H9 (cell line): ENCODE data around the gene ABT1. TPM values are rescaled to one million over a fixed set of nuclear protein-coding genes. Genes with fewer than 3 reads are reported as not detected.

Experiments used
- DNase-seq: peaks from one replicate; pipeline ENCODE4 v3.0.0-alpha.2; 2017
- H2AFZ ChIP-seq: one replicate; pipeline ENCODE4 v1.6.1; 2013; ENCODE audit warnings: mild to moderate bottlenecking, low read length, control low read depth, moderate library complexity
- H2AK5ac ChIP-seq: 2 replicates; pipeline ENCODE4 v1.6.1; 2013; ENCODE audit warnings: low read length, control low read depth, mixed read lengths; ENCODE audit not compliant: insufficient read length
- H2BK120ac ChIP-seq: one replicate; pipeline ENCODE4 v1.6.1; 2013; ENCODE audit warnings: low read depth, mild to moderate bottlenecking, low read length, control low read depth, inconsistent platforms; ENCODE audit not compliant: poor library complexity, severe bottlenecking
- H2BK12ac ChIP-seq: 2 replicates; pipeline ENCODE4 v1.6.1; 2013; ENCODE audit warnings: low read length, control low read depth, mixed read lengths, low read depth; ENCODE audit not compliant: insufficient read length
- H2BK15ac ChIP-seq: 2 replicates; pipeline ENCODE4 v1.6.1; 2013; ENCODE audit warnings: low read depth, low read length, control low read depth
- H2BK20ac ChIP-seq: one replicate; pipeline ENCODE4 v1.6.1; 2013; ENCODE audit warnings: low read depth, mild to moderate bottlenecking, low read length, control low read depth, inconsistent platforms; ENCODE audit not compliant: poor library complexity, severe bottlenecking
- H2BK5ac ChIP-seq: 2 replicates; pipeline ENCODE4 v1.6.1; 2013; ENCODE audit warnings: low read length, control low read depth, mixed read lengths; ENCODE audit not compliant: insufficient read length
- H3K14ac ChIP-seq: 2 replicates; pipeline ENCODE4 v1.6.1; 2013; ENCODE audit warnings: low read length, control low read depth; ENCODE audit not compliant: insufficient read depth
- H3K18ac ChIP-seq: 2 replicates; pipeline ENCODE4 v1.6.1; 2013; ENCODE audit warnings: low read depth, mild to moderate bottlenecking, mixed read lengths, low read length, control low read depth; ENCODE audit not compliant: insufficient read length
- H3K23ac ChIP-seq: 2 replicates; pipeline ENCODE4 v1.6.1; 2013; ENCODE audit warnings: low read length, control low read depth, mixed read lengths, low read depth; ENCODE audit not compliant: insufficient read length
- H3K23me2 ChIP-seq: 2 replicates; pipeline ENCODE4 v1.6.1; 2013; ENCODE audit warnings: low read depth, mild to moderate bottlenecking, mixed read lengths, low read length, control low read depth; ENCODE audit not compliant: insufficient read length, poor library complexity, severe bottlenecking
- H3K27ac ChIP-seq: 2 replicates; pipeline ENCODE4 v1.5.1; 2013; ENCODE audit warnings: low read length, control low read depth, mixed read lengths, low read depth; ENCODE audit not compliant: insufficient read length
- H3K27me3 ChIP-seq: 2 replicates; pipeline ENCODE4 v1.6.1; 2013; ENCODE audit warnings: low read length, control low read depth, inconsistent platforms; ENCODE audit not compliant: insufficient read depth
- H3K4ac ChIP-seq: 2 replicates; pipeline ENCODE4 v1.6.1; 2013; ENCODE audit warnings: low read depth, mild to moderate bottlenecking, control low read depth, inconsistent platforms, low read length, moderate library complexity
- H3K4me1 ChIP-seq: 2 replicates; pipeline ENCODE4 v1.6.1; 2013; ENCODE audit warnings: low read length, control low read depth, inconsistent platforms; ENCODE audit not compliant: insufficient read depth
- H3K4me2 ChIP-seq: 2 replicates; pipeline ENCODE4 v1.6.1; 2013; ENCODE audit warnings: low read length, control low read depth, mixed read lengths; ENCODE audit not compliant: insufficient read length, insufficient read depth
- H3K56ac ChIP-seq: 2 replicates; pipeline ENCODE4 v1.6.1; 2013; ENCODE audit warnings: low read depth, mild to moderate bottlenecking, mixed read lengths, low read length, control low read depth; ENCODE audit not compliant: insufficient read length
- H3K79me1 ChIP-seq: 2 replicates; pipeline ENCODE4 v1.6.1; 2013; ENCODE audit warnings: low read depth, mild to moderate bottlenecking, moderate library complexity, low read length, control low read depth, inconsistent platforms; ENCODE audit not compliant: insufficient read depth, poor library complexity, severe bottlenecking
- H3K79me2 ChIP-seq: 2 replicates; pipeline ENCODE4 v1.6.1; 2013; ENCODE audit warnings: low read length, control low read depth, inconsistent platforms; ENCODE audit not compliant: insufficient read depth
- H3K9ac ChIP-seq: 2 replicates; pipeline ENCODE4 v1.6.1; 2013; ENCODE audit warnings: low read length, control low read depth, mixed read lengths; ENCODE audit not compliant: insufficient read length; ENCODE audit errors: extremely low read depth
- H3K9me3 ChIP-seq: one replicate; pipeline ENCODE4 v1.6.1; 2013; ENCODE audit warnings: low read depth, low read length, inconsistent platforms; ENCODE audit not compliant: control insufficient read depth
- H3T11ph ChIP-seq: one replicate; pipeline ENCODE4 v1.6.1; 2013; ENCODE audit warnings: mild to moderate bottlenecking, low read length, control low read depth, inconsistent platforms
- H4K20me1 ChIP-seq: one replicate; pipeline ENCODE4 v1.6.1; 2013; ENCODE audit not compliant: control insufficient read depth, insufficient read length, insufficient read depth
- H4K5ac ChIP-seq: 2 replicates; pipeline ENCODE4 v1.6.1; 2013; ENCODE audit warnings: low read depth, mild to moderate bottlenecking, mixed read lengths, low read length, control low read depth; ENCODE audit not compliant: insufficient read length
- H4K8ac ChIP-seq: replicated peaks from 2 replicates; pipeline ENCODE4 v1.6.1; 2013; ENCODE audit warnings: low read length, control low read depth, mixed read lengths, low read depth; ENCODE audit not compliant: insufficient read length
- H4K91ac ChIP-seq: 2 replicates; pipeline ENCODE4 v1.6.1; 2013; ENCODE audit warnings: low read depth, mild to moderate bottlenecking, moderate library complexity, mixed read lengths, low read length, control low read depth; ENCODE audit not compliant: insufficient read length
- H3K27ac Mint-ChIP-seq, 3 experiments: 2 replicates in 2 of 3; 3 replicates in 1 of 3; pipeline ENCODE4 v1.8.0; 2020 to 2021; ENCODE audit warnings: mixed read lengths in 3 of 3, mild to moderate bottlenecking in 1 of 3, moderate library complexity in 1 of 3
- H3K27me3 Mint-ChIP-seq: 2 replicates; pipeline ENCODE4 v1.8.0; 2021; ENCODE audit warnings: low read depth, mild to moderate bottlenecking, moderate library complexity, mixed read lengths
- H3K36me3 Mint-ChIP-seq, 3 experiments: 2 replicates in 2 of 3; 3 replicates in 1 of 3; pipeline ENCODE4 v1.8.0; 2020 to 2021; ENCODE audit warnings: low read depth in 3 of 3, mixed read lengths in 3 of 3; ENCODE audit not compliant: insufficient read depth in 1 of 3
- H3K4me1 Mint-ChIP-seq, 2 experiments: 2 replicates each; pipeline ENCODE4 v1.8.0; 2020; ENCODE audit warnings: mixed read lengths in 2 of 2
- H3K4me3 Mint-ChIP-seq, 2 experiments: 2 replicates in 1 of 2; 3 replicates in 1 of 2; pipeline ENCODE4 v1.8.0; 2020 to 2021; ENCODE audit warnings: mild to moderate bottlenecking in 2 of 2, mixed read lengths in 2 of 2, moderate library complexity in 1 of 2
- H3K9me3 Mint-ChIP-seq, 2 experiments: 2 replicates in 1 of 2; 3 replicates in 1 of 2; pipeline ENCODE4 v1.8.0; 2020; ENCODE audit warnings: mild to moderate bottlenecking in 2 of 2, mixed read lengths in 2 of 2, moderate library complexity in 1 of 2
- CTCF ChIP-seq: fragments of 200-600 bp; sonication (generic); conservative IDR thresholded peaks from 3 replicates; pipeline ENCODE4 v1.8.0; 2021; ENCODE audit warnings: antibody characterized with exemption, mild to moderate bottlenecking
- WGBS: extraction: QIAGEN DNeasy Blood & Tissue Kit; methylation state at CpG from one replicate; pipeline ENCODE4 v1.1.7; 2013; ENCODE audit warnings: missing lambda C conversion rate, low lambda C conversion rate, mixed read lengths; ENCODE audit not compliant: insufficient read length; ENCODE audit errors: extremely low coverage; 5-methylcytosine and 5-hydroxymethylcytosine counted together
- total RNA-seq: library from RNA; stranded (reverse); gene quantifications from 2 replicates; pipeline ENCODE4 v1.2.1, GENCODE V29; 2021

ABT1 gene
- total RNA-seq, 1 experiment from 2014 or later, result 26.4 TPM

- H3K9me3 ChIP-seq, result no peaks in the 10 kb centered on the region
- H3K23me2 ChIP-seq, result no peaks in the 10 kb centered on the region
- H4K8ac ChIP-seq, result no peak overlapping the region
- H2AFZ ChIP-seq, result no peak overlapping the region
- no peaks in the 10 kb centered on the region for H3K79me2 ChIP-seq
- no peaks in the 10 kb centered on the region for H3K79me1 ChIP-seq
- H4K91ac ChIP-seq, result no peak overlapping the region
- H3K4ac ChIP-seq, result no peak overlapping the region
- no peak overlapping the region for H3K27ac ChIP-seq
- H4K20me1 ChIP-seq, result no peaks in the 10 kb centered on the region
- H3K14ac ChIP-seq, result no peak overlapping the region
- no peak overlapping the region for H2BK120ac ChIP-seq
- Mint-ChIP-seq H3K4me1 (peaks cover 2 to 4% of the 10 kb centered on the region in 2 experiments; a peak in 2 of 4 replicates), H3K27me3 (peaks cover 18% of the 10 kb centered on the region), H3K4me3 (no peak overlapping the region), H3K27ac (no peak overlapping the region), H3K36me3 (no peaks in the 10 kb centered on the region), H3K9me3 (no peaks in the 10 kb centered on the region)
- no peak overlapping the region for H2BK20ac ChIP-seq
- WGBS, result no CpG with 5 or more reads among the region's 21 CpGs
- no peak overlapping the region for H3T11ph ChIP-seq
- no peak for TF ChIP-seq CTCF
- H3K18ac ChIP-seq, result no peak overlapping the region
- no peak overlapping the region for H2AK5ac ChIP-seq
- DNase-seq, result no peak
- no peak overlapping the region for H3K9ac ChIP-seq
- no peak overlapping the region for H2BK12ac ChIP-seq
- H3K56ac ChIP-seq, result no peak overlapping the region
- no peaks in the 10 kb centered on the region for H3K4me1 ChIP-seq
- H2BK15ac ChIP-seq, result no peak overlapping the region
- no peak overlapping the region for H3K23ac ChIP-seq
- no peaks in the 10 kb centered on the region for H3K27me3 ChIP-seq
- no peak overlapping the region for H3K4me2 ChIP-seq
- no peak overlapping the region for H4K5ac ChIP-seq
- no peak overlapping the region for H2BK5ac ChIP-seq
Measured at GRCh38 chr6:26588965-26589364, 7.8 kb upstream of the ABT1 start.
